ENCODE data around the gene IL32.

The IL32 gene

GRCh38 chr16:3027983-3028715, 37.3 kb upstream of the IL32 start:
- DNase-seq (ENCODE audit: low spot score) = peak; percentile 86

DNA sequence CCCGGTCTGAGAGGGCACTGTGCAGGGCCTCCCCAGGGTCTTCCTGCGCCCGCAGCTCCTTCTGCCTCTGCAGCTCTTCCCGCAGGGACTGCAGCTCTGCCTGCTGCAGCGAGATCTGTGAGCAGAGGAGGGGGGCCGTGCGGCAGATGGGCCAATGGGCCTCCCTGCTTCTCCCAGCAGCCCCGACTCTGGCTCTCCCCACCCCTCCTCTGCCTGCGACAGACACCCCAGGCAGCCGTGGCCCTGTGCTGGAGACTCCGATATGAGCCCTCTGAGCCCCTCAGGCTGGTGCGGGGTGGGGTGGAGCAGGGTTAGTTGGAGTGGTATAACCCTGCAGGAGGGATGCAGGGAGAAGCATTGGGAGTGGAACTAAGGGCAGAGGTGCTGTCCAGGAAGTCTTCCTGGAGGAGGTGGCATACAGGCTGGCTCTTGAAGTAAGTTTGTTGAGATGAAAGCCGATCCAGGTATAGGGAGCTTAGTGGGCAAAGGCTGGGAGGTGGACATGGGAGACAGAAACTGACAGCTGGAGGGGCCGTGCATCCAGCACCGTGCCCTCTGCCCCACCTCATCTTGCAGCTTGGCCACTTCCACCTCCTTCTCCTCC, 36.6 kb upstream of the IL32 start:
- DNase-seq (ENCODE audit: low spot score) = no peak

DNA sequence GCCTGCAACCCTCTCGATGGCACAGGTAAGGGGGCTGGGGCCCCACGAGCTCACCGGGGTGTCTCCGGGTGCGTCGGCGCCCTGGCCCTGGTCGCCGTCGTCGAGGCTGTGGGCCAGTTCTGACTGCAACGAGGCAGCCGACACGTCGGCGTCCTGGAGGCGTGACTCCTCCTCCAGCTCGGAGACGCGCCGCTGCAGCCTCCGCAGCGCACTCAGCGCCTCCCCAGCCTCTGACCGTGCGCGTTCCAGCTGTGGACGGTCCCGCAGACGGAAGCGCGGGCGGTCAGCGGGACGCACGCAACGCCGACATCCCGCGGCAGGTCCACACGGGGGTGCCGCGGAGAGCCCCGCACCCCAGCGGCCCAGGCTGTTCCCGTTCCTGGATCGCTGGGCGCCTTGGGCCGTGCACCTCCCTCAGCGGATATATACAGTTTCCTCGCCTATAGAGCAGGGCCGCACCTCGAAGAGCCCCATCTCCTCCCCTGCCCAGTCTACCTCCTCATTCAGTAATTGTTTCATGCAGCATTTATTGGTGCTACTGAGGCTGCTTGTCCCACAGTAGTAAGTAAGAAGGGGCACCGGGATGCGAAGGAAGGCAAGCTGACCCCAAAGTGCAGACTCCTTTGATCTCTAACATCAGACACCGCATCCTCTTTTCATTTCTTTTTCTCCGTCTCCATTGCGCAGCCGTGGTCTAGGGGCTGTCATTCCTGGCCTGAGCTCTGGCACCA, 35.8 kb upstream of the IL32 start:
- DNase-seq (ENCODE audit: low spot score) = no peak

GRCh38 chr16:3030222-3031212, 34.9 kb upstream of the IL32 start:
- DNase-seq (ENCODE audit: low spot score) = no peak

DNA sequence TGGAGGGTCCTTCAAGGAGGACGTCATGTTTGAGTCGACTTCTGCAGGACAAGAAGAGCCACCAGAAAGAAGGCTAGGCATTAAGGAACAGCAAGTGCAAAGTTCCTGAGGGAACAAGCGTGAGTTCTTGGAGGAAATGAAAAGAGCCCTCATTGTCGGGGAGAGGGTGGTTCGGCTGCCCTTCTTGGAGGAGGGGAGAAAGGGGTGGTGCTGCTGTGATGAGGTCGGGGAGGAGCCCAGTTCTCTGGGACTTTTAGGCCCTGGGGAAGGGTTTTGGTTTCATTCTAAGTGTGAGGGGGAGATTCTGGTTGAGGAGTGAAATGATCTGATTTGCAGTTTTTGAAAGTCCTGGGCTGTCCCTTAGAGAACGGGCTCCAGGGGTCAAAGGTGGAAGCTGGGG, 32.8 kb upstream of the IL32 start:
- DNase-seq (ENCODE audit: low spot score) = no peak

GRCh38 chr16:3035289-3035971, 30.0 kb upstream of the IL32 start:
- DNase-seq (ENCODE audit: low spot score) = no peak

DNA sequence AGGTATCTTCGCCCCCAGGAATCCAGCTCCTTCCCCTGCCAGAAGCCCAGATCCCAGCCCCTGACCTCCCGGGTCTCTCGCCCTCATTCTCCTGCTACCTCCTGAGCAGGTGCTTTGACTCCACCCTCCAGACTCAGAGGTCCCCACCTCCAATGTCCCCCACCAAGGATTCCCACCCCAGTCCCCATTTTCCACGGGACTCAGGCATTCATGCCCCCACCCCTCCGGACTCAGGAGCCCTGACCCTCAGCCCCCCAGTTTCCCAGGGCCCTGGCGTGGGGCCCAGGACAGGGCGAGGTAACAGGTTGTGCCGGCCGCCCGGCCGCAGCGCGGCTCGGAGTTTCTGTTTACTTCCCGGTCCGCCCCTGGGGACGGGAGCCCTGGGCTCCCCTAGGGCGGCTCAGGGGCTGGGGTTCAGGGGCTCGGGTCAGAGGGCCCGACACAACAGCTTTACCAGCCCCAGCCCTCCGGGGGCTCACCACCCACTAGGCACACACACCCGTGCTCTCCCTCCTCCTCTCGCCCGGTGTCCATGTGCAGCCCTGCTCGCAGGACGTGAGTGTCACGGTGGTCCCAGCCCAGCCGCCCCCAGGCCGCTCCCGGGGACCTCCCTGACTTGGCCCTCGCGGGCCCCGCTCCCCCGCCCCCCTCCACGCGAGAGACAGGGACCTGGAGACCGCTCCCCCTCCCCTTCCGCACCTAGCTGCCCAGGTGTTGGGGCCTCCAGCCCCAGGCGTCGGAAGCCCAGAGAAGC, 29.3 kb upstream of the IL32 start:
- no peak for DNase-seq (ENCODE audit: low spot score)

DNA sequence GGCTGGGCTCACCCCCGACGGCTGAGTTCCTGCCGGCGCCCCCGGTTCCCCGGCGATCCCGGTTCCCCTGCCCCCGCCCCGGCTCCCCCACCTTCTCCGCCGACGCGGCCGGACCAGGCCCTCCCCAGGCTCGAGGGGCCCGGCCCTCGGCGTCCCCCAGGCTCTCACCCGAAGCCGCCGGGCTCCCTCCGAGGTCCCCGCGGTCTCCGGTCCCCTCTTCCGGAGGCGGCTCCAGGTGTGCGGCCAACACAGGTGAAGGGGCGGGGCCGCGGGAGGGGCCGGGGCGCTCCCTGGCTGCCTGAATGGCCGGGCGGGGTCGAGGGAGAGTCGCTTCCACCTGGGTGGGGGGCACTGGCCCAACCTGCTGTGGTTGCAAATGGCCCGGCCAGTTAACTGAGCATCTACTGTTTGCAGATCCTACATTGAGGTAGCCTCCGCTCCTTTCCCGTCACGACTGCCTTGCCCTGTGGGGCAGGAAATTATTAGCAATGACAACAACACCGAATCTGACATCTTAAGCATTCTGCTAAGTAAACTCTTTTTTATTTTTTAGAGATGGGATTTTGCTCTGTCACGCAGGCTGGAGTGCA, 28.6 kb upstream of the IL32 start, which contains the start of gene BICDL2:
BICDL2 (minus strand) TSS at position 219 of the 590 bp plus-strand sequence. CDS start 1,448 bp downstream, outside the sequence.
- no peak for DNase-seq (ENCODE audit: low spot score)

DNA sequence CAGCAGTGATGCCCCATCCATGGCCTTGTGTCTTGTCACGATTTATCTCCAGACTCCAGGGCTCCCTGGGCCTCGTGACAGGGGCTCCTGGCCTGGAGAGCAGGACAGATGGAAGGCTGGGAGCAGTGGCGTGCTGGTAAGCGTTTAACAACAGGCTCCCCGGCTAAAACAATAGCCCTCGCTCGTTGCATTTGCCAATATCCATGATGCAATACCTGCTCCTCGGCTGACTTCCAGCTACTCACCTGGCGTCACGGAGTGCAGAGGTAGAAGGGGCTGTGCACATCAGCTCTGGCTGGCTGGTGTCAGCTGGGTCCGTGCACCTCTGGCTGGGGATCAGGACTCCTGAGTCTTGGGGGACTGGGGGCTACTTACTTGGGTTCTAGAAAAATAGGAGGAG, 27.2 kb upstream of the IL32 start:
- DNase-seq (ENCODE audit: low spot score) = no peak

DNA sequence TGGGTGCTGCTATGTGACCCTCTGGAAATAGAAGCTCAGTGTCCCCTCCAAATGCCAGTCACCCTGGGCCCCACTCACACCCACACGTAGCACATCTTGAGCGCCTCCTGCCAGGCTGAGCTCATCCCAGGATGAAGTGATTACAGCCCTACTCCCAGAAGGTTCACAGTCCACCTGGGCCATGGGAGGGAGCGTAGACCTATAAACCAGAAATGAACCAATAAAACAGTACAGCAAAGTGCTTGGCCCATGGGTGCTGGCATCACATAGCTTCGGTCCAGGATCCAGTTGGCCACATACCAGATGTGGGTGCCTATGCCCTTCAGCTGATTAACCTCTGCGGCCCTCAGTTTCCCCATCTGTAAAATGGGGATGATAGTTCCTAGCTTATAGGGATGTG, 26.5 kb upstream of the IL32 start:
- DNase-seq (ENCODE audit: low spot score) = no peak

- no peak for DNase-seq (ENCODE audit: low spot score)
Observed at GRCh38 chr16:3042376-3042775, 23.1 kb upstream of the IL32 start.

DNA sequence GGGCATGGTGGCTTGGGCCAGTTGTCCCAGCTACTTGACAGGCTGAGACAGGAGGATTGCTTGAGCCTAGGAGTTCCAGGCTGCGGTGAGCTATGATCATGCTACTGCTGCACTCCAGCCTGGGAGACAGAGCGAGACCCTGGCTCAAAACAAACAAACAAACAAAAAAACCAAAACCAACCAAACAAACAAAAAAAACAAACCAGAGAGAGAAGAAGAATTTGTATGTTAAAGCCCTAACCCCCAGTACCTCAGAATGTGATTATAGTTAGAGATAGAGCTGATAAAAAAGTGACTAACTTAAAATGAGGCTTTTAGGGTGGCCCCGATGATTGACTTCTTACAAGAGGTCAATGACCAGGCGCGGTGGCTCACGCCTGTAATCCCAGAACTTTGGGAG, 20.7 kb upstream of the IL32 start:
- DNase-seq (ENCODE audit: low spot score) = no peak

DNA sequence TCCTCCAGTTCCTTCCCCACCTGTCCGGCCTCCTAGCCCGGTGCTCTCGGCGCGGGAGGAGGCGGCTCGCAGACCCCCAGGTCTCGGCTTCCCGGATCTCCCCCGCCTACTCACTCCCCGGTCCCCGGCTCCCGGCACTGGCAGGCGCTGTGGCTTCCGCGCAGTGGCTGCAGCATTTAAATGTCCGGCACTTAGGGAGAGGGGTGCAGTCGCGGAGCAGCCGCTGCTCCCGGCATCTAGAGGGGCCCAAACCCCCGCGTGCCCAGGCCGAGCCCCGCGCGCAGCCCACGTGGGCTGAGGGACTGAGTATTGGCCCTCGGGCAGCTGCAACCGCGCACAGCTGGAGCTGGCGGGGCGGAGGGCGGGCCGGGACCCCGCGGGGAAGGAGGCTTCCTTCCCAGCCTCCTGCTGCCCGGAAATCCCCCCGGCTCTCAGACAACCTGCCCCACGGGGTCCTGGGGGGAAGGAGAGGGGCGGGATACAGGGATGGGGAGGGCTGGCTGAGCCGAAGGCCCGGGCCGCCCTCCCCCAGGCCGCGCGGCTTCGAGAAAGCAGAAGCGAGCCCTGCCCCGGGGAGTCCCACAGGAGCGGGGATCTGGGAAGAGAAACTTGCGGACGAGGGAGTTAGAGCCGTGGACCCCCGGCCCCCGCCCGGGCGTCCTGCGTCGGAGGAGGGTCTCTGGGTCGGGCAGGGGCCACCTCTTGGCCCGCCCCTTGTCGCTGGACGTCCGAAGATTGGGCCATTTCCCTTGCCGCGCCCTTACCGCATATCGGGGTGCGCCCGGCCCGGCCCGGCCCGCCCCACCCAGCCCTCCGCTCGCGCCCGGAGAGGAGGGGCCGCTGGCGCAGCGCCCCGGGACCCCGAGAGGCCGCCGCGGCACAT, 19.4 kb upstream of the IL32 start, which contains the start of gene MMP25:
MMP25 (plus strand) TSS at position 804 of the 883 bp plus-strand sequence. CDS start 357 bp downstream, outside the sequence.
- DNase-seq (ENCODE audit: low spot score) = no peak

DNA sequence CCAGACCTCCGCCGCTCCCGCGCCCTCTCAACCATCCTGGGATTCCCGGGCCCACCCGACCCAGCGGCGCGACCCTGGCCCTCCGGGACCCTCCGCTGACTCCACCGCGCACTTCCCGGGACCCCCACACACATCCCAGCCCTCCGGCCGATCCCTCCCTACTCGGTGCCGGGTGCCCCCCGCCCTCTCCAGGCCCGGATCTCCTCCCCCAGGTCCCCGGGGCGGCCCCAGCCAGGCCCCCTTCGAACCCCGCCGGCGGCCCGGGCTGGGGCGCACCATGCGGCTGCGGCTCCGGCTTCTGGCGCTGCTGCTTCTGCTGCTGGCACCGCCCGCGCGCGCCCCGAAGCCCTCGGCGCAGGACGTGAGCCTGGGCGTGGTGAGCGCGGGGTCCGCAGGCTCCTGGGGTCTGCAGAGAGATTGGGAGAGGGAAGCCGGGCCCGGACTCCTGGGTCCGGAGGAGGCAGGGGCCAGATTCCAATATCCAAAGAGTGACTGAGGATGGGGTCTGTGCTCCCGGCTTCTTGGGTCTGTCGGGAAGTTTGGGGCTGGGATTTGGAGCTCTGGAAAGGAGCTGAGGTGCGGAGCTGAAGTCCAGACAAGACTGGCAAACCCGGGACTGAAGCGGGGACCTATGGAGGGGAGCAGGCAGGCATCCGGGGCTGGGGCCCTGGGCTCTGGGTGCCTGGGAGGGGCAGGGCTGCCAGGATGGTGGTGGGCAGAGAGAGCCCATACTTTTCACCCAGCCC, 18.6 kb upstream of the IL32 start:
- DNase-seq (ENCODE audit: low spot score) = no peak

DNA sequence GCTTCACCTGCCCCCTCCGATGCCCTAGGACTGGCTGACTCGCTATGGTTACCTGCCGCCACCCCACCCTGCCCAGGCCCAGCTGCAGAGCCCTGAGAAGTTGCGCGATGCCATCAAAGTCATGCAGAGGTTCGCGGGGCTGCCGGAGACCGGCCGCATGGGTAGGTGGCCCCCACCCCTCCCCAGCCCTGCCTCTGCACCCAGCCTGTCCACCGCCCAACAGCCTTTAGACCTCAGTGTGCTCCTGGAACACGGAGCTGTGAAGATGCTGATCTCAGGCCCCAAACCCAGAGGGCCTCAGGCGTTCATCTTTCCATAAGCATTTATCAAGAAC, 18.1 kb upstream of the IL32 start:
- DNase-seq (ENCODE audit: low spot score) = no peak

DNA sequence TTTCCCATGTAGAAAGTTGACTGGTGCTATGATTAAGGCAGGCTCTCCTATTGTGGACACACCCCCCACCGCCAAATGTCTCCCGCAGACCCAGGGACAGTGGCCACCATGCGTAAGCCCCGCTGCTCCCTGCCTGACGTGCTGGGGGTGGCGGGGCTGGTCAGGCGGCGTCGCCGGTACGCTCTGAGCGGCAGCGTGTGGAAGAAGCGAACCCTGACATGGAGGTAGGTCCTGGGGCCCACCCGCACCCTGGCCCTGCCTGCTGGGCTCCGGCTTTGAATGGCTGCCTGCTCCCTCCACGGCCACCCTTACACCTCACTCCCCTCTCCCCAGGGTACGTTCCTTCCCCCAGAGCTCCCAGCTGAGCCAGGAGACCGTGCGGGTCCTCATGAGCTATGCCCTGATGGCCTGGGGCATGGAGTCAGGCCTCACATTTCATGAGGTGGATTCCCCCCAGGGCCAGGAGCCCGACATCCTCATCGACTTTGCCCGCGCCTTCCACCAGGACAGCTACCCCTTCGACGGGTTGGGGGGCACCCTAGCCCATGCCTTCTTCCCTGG, 15.4 kb upstream of the IL32 start:
- no peak for DNase-seq (ENCODE audit: low spot score)

DNA sequence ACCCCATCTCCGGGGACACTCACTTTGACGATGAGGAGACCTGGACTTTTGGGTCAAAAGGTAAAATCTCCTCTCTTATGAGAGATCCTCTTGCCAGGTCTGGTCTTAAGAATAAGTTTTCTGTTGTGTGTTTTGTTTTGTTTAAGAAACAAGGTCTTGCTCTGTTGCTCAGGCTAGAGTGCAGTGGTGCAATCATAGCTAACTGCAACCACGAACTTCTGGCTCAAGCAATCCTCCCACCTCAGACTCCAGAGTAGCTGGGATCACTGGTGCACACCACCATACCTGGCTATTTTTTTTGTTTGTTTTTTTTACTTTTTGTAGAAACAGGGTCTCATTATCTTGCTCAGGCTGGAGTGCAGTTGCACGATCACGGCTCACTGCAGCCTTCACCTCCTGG, 15.0 kb upstream of the IL32 start:
- DNase-seq (ENCODE audit: low spot score) = no peak

DNA sequence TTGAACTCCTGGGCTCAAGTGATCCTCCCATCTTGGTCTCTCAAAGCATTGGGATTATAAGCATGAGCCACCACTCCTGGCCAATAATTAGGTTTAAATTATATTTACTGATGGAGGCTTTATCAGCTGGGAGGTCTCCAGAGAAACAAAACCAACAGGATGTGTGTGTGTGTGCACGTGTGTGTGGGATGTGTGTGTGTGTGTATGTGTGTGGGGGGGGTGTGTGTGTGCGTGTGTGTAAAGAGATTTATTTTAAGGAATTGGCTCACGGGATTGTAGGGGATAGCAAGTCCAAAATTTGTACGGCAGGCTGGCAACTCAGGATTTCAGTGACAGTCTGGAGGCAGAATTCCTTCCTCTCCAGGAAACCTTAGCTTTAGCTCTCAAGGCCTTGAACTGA, 14.4 kb upstream of the IL32 start:
- DNase-seq (ENCODE audit: low spot score) = no peak

Measured in SK-N-DZ (cell line).